ENCODE results near the gene NDRG2. TPM values are rescaled to one million over a fixed set of nuclear protein-coding genes. Genes with fewer than 3 reads are reported as not detected.

The NDRG2 gene
- total and polyA plus RNA-seq, 2 donors (not counting 1 experiment from before 2014, with no cell fraction given), result 0.32 to 0.50 TPM

GRCh38 chr14:21022686-21023085 is 2.2 kb downstream of the NDRG2 start:
- H3K9ac ChIP-seq (ENCODE audit: insufficient read depth, low read length), result no peak overlapping the region
- no peak overlapping the region for H3K4me2 ChIP-seq (ENCODE audit: extremely low read depth, insufficient read depth, low read length)
- no peaks in the 10 kb centered on the region for H3K36me3 ChIP-seq (ENCODE audit: control insufficient read depth, insufficient read depth, low read length)
- H4K20me1 ChIP-seq (ENCODE audit: control insufficient read depth, extremely low read depth, insufficient read depth, low read length), result no peaks in the 10 kb centered on the region
- no peak overlapping the region for H3K27ac ChIP-seq (ENCODE audit: insufficient read depth, low read length)
- no peak overlapping the region for H2AFZ ChIP-seq (ENCODE audit: low read length)
- H3K27me3 ChIP-seq (ENCODE audit: control insufficient read depth, insufficient read depth, low read length), result peaks cover 56% of the 10 kb centered on the region
- H3K9me3 ChIP-seq (ENCODE audit: control insufficient read depth, insufficient read depth, low read depth, low read length), result no peaks in the 10 kb centered on the region
- DNase-seq (ENCODE audit: low read depth in 2 of 2), result no peak
- no peaks in the 10 kb centered on the region for H3K4me1 ChIP-seq (ENCODE audit: control insufficient read depth, extremely low read depth, insufficient read depth, low read length)
- no peaks in the 10 kb centered on the region for H3K79me2 ChIP-seq (ENCODE audit: control insufficient read depth, insufficient read depth, low read length)
- no peak overlapping the region for H3K4me3 ChIP-seq (replicated peaks in 1 of 4; ENCODE audit: control extremely low read depth in 1 of 4, insufficient read depth in 1 of 4, low read depth in 3 of 4, low read length in 4 of 4)
- TF ChIP-seq EZH2 (IDR thresholded peaks at IDR 0.05; ENCODE audit: low read length, missing control alignments), result no peak
- TF ChIP-seq CTCF (conservative IDR thresholded peaks at IDR 0.05 in 1 of 2, IDR thresholded peaks at IDR 0.05 in 1 of 2; ENCODE audit: low read depth in 1 of 2, low read length in 2 of 2), result no peak

DNA sequence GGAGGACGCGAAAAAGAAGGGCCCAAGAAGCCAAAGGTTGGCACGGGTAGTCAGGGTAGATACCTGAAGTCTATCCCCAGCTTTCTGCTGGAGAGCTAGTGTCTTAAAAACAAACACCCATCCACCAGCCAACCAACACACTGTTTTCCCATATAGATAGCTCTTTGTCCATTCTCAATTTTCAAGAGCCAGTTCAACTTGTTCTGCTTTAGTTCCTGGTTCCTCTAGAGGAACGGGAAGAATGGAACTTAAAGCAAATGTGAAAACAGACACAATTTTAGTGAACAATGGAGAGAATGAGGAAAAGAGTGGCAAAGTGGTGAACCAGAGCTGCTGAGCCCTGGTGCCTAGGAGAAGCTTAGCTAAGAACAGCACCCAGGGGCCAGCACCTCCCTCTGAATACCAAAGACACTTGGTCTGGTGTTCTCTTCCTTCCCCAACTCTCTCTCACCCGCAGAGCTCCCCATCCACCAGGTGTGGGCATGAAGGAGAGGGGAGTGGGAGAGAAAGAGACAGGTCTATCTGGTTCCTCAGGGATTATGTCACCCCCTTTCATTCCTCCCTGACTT is 3.8 kb downstream of the NDRG2 start:
- H3K79me2 ChIP-seq (ENCODE audit: control insufficient read depth, insufficient read depth, low read length), result no peaks in the 10 kb centered on the region
- H4K20me1 ChIP-seq (ENCODE audit: control insufficient read depth, extremely low read depth, insufficient read depth, low read length), result no peaks in the 10 kb centered on the region
- TF ChIP-seq EZH2 (IDR thresholded peaks at IDR 0.05; ENCODE audit: low read length, missing control alignments) (no peak), CTCF (conservative IDR thresholded peaks at IDR 0.05 in 1 of 2, IDR thresholded peaks at IDR 0.05 in 1 of 2; ENCODE audit: low read depth in 1 of 2, low read length in 2 of 2) (no peak)
- H3K9me3 ChIP-seq (ENCODE audit: control insufficient read depth, insufficient read depth, low read depth, low read length), result no peaks in the 10 kb centered on the region
- H3K36me3 ChIP-seq (ENCODE audit: control insufficient read depth, insufficient read depth, low read length), result no peaks in the 10 kb centered on the region
- H3K27ac ChIP-seq (ENCODE audit: insufficient read depth, low read length), result no peak overlapping the region
- no peak overlapping the region for H3K4me3 ChIP-seq (replicated peaks in 1 of 4; ENCODE audit: control extremely low read depth in 1 of 4, insufficient read depth in 1 of 4, low read depth in 3 of 4, low read length in 4 of 4)
- peaks cover 48% of the 10 kb centered on the region for H3K27me3 ChIP-seq (ENCODE audit: control insufficient read depth, insufficient read depth, low read length)
- H3K4me1 ChIP-seq (ENCODE audit: control insufficient read depth, extremely low read depth, insufficient read depth, low read length), result no peaks in the 10 kb centered on the region
- H3K9ac ChIP-seq (ENCODE audit: insufficient read depth, low read length), result no peak overlapping the region
- H3K4me2 ChIP-seq (ENCODE audit: extremely low read depth, insufficient read depth, low read length), result no peak overlapping the region
- DNase-seq (ENCODE audit: low read depth in 2 of 2), result no peak
- H2AFZ ChIP-seq (ENCODE audit: low read length), result no peak overlapping the region

- Histone ChIP-seq H3K27ac (ENCODE audit: insufficient read depth, low read length) (no peak overlapping the region), H3K9ac (ENCODE audit: insufficient read depth, low read length) (no peak overlapping the region), H3K4me3 (replicated peaks in 1 of 4; ENCODE audit: control extremely low read depth in 1 of 4, insufficient read depth in 1 of 4, low read depth in 3 of 4, low read length in 4 of 4) (no peak overlapping the region), H3K36me3 (ENCODE audit: control insufficient read depth, insufficient read depth, low read length) (no peaks in the 10 kb centered on the region), H3K9me3 (ENCODE audit: control insufficient read depth, insufficient read depth, low read depth, low read length) (no peaks in the 10 kb centered on the region), H3K79me2 (ENCODE audit: control insufficient read depth, insufficient read depth, low read length) (no peaks in the 10 kb centered on the region), H4K20me1 (ENCODE audit: control insufficient read depth, extremely low read depth, insufficient read depth, low read length) (no peaks in the 10 kb centered on the region), H3K4me2 (ENCODE audit: extremely low read depth, insufficient read depth, low read length) (no peak overlapping the region), H3K4me1 (ENCODE audit: control insufficient read depth, extremely low read depth, insufficient read depth, low read length) (no peaks in the 10 kb centered on the region), H3K27me3 (ENCODE audit: control insufficient read depth, insufficient read depth, low read length) (peaks cover 38% of the 10 kb centered on the region), H2AFZ (ENCODE audit: low read length) (no peak overlapping the region)
- TF ChIP-seq EZH2 (IDR thresholded peaks at IDR 0.05; ENCODE audit: low read length, missing control alignments), result no peak
- no peak for TF ChIP-seq CTCF (conservative IDR thresholded peaks at IDR 0.05 in 1 of 2, IDR thresholded peaks at IDR 0.05 in 1 of 2; ENCODE audit: low read depth in 1 of 2, low read length in 2 of 2)
- peak in 1 of 2 donors; percentile 18 for DNase-seq (ENCODE audit: low read depth in 2 of 2)
These were observed 5.5 kb downstream of the NDRG2 start for GRCh38 chr14:21019366-21019765.

Measured in fibroblast of lung (primary cell).